Ovary (tissue), 9 donors: ENCODE measurements around the gene ETNK2. TPM values are rescaled to one million over a fixed set of nuclear protein-coding genes. Genes with fewer than 3 reads are reported as not detected.

Experiments
- DNase-seq, 5 donors: peaks; one replicate each; pipeline ENCODE4 v3.0.0-alpha.2; 2019 to 2020
- H3K27ac ChIP-seq, 2 donors: fragments of 200-600 bp; one replicate each; pipeline versions ENCODE4 v1.5.1 to v1.8.0; 2019 to 2022
- H3K27me3 ChIP-seq: fragments of 200-600 bp; one replicate; pipeline ENCODE4 v1.8.0; 2022
- H3K36me3 ChIP-seq: fragments of 200-600 bp; sonication (generic); one replicate; pipeline ENCODE4 v1.5.1; 2019
- H3K4me1 ChIP-seq: one replicate; pipeline ENCODE4 v1.8.1; 2013; ENCODE audit warnings: mild to moderate bottlenecking, moderate library complexity; ENCODE audit not compliant: insufficient read depth
- H3K4me3 ChIP-seq: fragments of 200-600 bp; sonication (generic); one replicate; pipeline ENCODE4 v1.5.1; 2017
- H3K9me3 ChIP-seq, 2 donors: fragments of 200-600 bp in 1 of 2; sonication (generic) in 1 of 2; one replicate each; pipeline versions ENCODE4 v1.5.1 to v1.8.1; 2013 to 2019; ENCODE audit warnings: mild to moderate bottlenecking in 1 of 2, moderate library complexity in 1 of 2
- CTCF ChIP-seq, 3 donors: fragments of 450-650 bp in 2 of 3; fragments of 200-600 bp in 1 of 3; IDR thresholded peaks; one replicate each; pipeline versions ENCODE4 v1.5.1 to v1.8.0; 2016 to 2022; ENCODE audit warnings: antibody characterized with exemption in 3 of 3, mild to moderate bottlenecking in 1 of 3
- EP300 ChIP-seq: sonication (generic); formaldehyde crosslinking; IDR thresholded peaks from one replicate; pipeline ENCODE4 v1.6.1; 2017; ENCODE audit warnings: antibody characterized with exemption
- POLR2A ChIP-seq: fragments of 450-650 bp; IDR thresholded peaks from one replicate; pipeline ENCODE4 v1.6.1; 2017; ENCODE audit warnings: antibody characterized with exemption, mild to moderate bottlenecking, moderate library complexity
- WGBS, 3 donors: extraction: QIAGEN DNeasy Blood & Tissue Kit in 1 of 3; methylation state at CpG; one replicate each; pipeline versions ENCODE4 v1.1.5 to v1.1.7; 2013 to 2017; 5-methylcytosine and 5-hydroxymethylcytosine counted together
- intact Hi-C, 4 donors: fragments of 100-400 bp; cut with DNase I; formaldehyde crosslinking; loops; one replicate each; pipeline versions ENCODE4 v1.11.0 to v1.15.1; 2022 to 2023
- polyA plus RNA-seq, 2 donors: library from polyadenylated mRNA; stranded (reverse); fragments of 200-250 nt in 1 of 2; fragments of 350-450 nt in 1 of 2; fragmentation: Illumina TruSeq in 1 of 2; extraction: RNeasy Lipid Tissue Mini Kit (QIAGEN cat#74804) in 1 of 2; gene quantifications; one replicate each; pipeline ENCODE4 v1.2.3, GENCODE V29; 2013 to 2014
- total RNA-seq, 7 donors: library from RNA; depleted of rRNA in 2 of 7; stranded (reverse); fragments of >200 nt in 2 of 7; fragmentation: NEBNext Ultra II Directional in 3 of 7; extraction: Animal tissue kit (Norgen Biotek cat#: 25700) in 3 of 7; gene quantifications; one replicate each; pipeline versions ENCODE4 v1.1.0 to v1.2.4, GENCODE V29; 2016 to 2023
- donor health status: DM: no; HTN: no; CAD: no; lungs with moderate emphysema.
- donor health status: DM: no; HTN: no; CAD: no.
- donor health status: Bipolar disorder and iron deficiency.
- donor health status: DM: yes; HTN: yes; CAD: no.
- donor health status: DM: no; HTN: no; CAD: no.
- donor health status: DM: yes; HTN: yes; CAD: no.

ETNK2 gene
- total and polyA plus RNA-seq, 9 donors = 16.3 to 60.9 (median 40.3) TPM

GRCh38 chr1:204152310-204153044 is 633 bp upstream of the ETNK2 start:
- intact Hi-C loops = no loop called here
- Histone ChIP-seq H3K4me1 (peaks cover 10% of the 10 kb centered on the region), H3K27ac (peak overlapping the region; percentile 66 to 83), H3K9me3 (no peaks in the 10 kb centered on the region), H3K27me3 (no peaks in the 10 kb centered on the region), H3K36me3 (no peaks in the 10 kb centered on the region), H3K4me3 (peak overlapping the region; percentile 62)
- TF ChIP-seq EP300 = no peak
- TF ChIP-seq POLR2A = no peak
- no peak for TF ChIP-seq CTCF (IDR thresholded peaks at IDR 0.05)
- DNase-seq = peak in 2 of 5 donors; percentile 54 to 56
- 26 to 33% (median 29%) methylated on average over 19 to 25 of the region's 25 CpGs for WGBS, 3 donors

GRCh38 chr1:204150702-204151551 is 917 bp downstream of the ETNK2 start:
- TF ChIP-seq POLR2A (no peak), CTCF (IDR thresholded peaks at IDR 0.05) (peak in 1 of 3 donors; percentile 5), EP300 (no peak)
- DNase-seq = peak; percentile 52 to 65 (median 64)
- Histone ChIP-seq H3K27me3 (no peaks in the 10 kb centered on the region), H3K4me1 (peaks cover 10% of the 10 kb centered on the region), H3K27ac (peak overlapping the region; percentile 66 to 83), H3K4me3 (peak overlapping the region; percentile 62), H3K36me3 (no peaks in the 10 kb centered on the region), H3K9me3 (no peaks in the 10 kb centered on the region)
- intact Hi-C loops = no loop called here
- WGBS, 3 donors = 22 to 23% (median 22%) methylated on average over 17 to 33 of the region's 33 CpGs

GRCh38 chr1:204149635-204150565 is 1.9 kb downstream of the ETNK2 start:
- H3K27ac ChIP-seq = peak overlapping the region in 1 of 2 donors; percentile 83
- H3K4me3 ChIP-seq = no peak overlapping the region
- no peaks in the 10 kb centered on the region for H3K36me3 ChIP-seq
- TF ChIP-seq CTCF (IDR thresholded peaks at IDR 0.05) (no peak), EP300 (no peak), POLR2A (no peak)
- H3K9me3 ChIP-seq = no peaks in the 10 kb centered on the region
- DNase-seq = peak in 3 of 5 donors; percentile 37 to 53 (median 41)
- H3K4me1 ChIP-seq = peaks cover 10% of the 10 kb centered on the region
- no peaks in the 10 kb centered on the region for H3K27me3 ChIP-seq
- intact Hi-C loops = loop anchor here in 1 of 4 donors (5.0 kb wide), 1 partner anchor 47 kb away; the partner anchor contains the start of gene KISS1
- WGBS, 3 donors = 69 to 75% (median 70%) methylated on average over 16 of the region's 16 CpGs

DNA sequence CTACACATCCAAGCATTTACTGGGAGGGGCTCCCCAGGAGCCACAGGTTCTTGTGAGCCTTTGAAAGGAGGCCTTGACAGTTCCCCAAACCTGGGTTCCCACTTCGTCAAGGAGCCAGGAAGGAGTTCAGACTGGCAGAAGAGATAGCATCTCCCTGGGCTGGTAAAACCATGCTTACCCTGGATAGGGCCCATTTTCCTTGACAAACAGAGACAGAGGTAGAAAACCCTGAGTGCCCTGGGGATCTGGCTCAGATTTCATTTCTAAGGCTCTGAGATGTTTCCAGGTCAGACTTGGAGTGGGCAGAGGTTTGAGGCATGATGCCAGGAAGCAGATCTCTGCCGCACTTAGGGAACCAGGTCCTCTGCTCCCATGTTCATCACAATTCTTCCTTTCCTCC is 2.7 kb downstream of the ETNK2 start:
- Histone ChIP-seq H3K4me3 (no peak overlapping the region), H3K27me3 (no peaks in the 10 kb centered on the region), H3K9me3 (no peaks in the 10 kb centered on the region), H3K4me1 (peaks cover 10% of the 10 kb centered on the region), H3K27ac (no peak overlapping the region), H3K36me3 (no peaks in the 10 kb centered on the region)
- intact Hi-C loops = loop anchor here in 1 of 4 donors (5.0 kb wide), 1 partner anchor 48 kb away; the partner anchor contains the start of gene KISS1
- TF ChIP-seq EP300 (no peak), CTCF (IDR thresholded peaks at IDR 0.05) (no peak), POLR2A (no peak)
- DNase-seq = peak in 1 of 5 donors; percentile 20
- WGBS, 3 donors = 76 to 90% (median 80%) methylated on average over 2 of the region's 2 CpGs
